ENCODE data around the gene RBSN.

The RBSN gene

DNA sequence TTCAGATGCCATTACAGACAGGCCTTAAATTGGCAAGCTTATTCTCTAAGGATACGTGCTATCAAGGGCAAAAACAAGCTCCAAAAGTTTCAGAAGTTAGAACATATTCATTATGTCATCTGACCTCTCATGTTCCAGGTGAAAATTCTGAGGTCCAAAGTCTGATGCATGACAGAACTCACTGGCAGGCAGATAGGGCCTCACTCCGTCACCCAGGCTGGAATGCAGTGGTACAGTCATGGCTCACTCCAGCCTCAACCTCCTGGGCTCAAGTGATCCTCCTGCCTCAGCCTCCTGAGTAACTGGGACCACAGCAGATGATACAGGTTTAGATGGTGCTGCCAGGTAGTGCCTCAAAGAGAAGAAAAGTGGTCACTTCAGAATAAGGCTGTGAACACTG, 49.4 kb downstream of the RBSN start:
- TF ChIP-seq, protein P1, sequence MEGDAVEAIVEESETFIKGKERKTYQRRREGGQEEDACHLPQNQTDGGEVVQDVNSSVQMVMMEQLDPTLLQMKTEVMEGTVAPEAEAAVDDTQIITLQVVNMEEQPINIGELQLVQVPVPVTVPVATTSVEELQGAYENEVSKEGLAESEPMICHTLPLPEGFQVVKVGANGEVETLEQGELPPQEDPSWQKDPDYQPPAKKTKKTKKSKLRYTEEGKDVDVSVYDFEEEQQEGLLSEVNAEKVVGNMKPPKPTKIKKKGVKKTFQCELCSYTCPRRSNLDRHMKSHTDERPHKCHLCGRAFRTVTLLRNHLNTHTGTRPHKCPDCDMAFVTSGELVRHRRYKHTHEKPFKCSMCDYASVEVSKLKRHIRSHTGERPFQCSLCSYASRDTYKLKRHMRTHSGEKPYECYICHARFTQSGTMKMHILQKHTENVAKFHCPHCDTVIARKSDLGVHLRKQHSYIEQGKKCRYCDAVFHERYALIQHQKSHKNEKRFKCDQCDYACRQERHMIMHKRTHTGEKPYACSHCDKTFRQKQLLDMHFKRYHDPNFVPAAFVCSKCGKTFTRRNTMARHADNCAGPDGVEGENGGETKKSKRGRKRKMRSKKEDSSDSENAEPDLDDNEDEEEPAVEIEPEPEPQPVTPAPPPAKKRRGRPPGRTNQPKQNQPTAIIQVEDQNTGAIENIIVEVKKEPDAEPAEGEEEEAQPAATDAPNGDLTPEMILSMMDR (conservative IDR thresholded peaks at IDR 0.05), result no peak
- no peak for TF ChIP-seq ZFX (IDR thresholded peaks at IDR 0.05)
- no peak overlapping the region for H3K27ac ChIP-seq

DNA sequence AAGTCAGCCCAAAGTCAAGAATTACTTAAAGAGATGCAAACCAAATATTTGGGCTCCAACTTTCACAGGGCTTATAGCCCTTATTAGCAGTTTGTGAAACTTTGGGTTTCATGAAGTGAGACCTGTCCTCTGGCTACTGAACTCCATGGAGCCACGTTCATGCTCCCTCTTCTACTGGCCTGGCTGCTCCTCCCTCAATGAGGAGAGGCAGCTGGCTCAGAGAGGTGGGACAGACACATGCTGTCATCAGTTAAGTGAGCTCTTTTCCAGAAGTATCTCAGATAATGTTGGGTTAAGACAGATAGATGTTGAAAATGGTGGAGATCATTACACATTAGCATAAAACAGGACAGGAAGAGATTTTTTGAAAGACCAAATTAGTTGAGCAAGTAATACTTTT, 53.3 kb downstream of the RBSN start:
- no peak overlapping the region for H3K27ac ChIP-seq
- no peak for TF ChIP-seq ZFX (IDR thresholded peaks at IDR 0.05)
- TF ChIP-seq, protein P1 (conservative IDR thresholded peaks at IDR 0.05), result no peak

DNA sequence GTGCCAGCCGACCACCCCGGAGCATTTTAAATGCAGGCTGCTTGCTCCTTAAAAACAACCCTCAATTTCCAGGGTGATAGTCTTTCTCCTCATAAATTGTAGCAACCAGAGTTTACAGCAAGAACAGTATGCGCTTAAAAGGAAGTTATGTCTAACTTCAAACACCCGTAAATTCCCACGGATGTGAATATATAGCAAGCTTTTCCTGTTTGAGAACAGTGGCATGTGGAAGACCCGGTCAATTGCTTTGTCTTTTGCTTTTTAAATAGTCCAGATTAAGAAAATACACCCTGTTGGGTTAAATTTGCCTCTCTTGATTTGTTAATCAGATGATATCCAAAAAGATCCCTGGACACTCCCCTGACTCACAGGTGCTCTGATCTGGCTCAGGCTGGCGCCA, 54.6 kb downstream of the RBSN start:
- TF ChIP-seq ZFX (IDR thresholded peaks at IDR 0.05), result no peak
- TF ChIP-seq, protein P1 (conservative IDR thresholded peaks at IDR 0.05), result no peak
- H3K27ac ChIP-seq, result no peak overlapping the region

DNA sequence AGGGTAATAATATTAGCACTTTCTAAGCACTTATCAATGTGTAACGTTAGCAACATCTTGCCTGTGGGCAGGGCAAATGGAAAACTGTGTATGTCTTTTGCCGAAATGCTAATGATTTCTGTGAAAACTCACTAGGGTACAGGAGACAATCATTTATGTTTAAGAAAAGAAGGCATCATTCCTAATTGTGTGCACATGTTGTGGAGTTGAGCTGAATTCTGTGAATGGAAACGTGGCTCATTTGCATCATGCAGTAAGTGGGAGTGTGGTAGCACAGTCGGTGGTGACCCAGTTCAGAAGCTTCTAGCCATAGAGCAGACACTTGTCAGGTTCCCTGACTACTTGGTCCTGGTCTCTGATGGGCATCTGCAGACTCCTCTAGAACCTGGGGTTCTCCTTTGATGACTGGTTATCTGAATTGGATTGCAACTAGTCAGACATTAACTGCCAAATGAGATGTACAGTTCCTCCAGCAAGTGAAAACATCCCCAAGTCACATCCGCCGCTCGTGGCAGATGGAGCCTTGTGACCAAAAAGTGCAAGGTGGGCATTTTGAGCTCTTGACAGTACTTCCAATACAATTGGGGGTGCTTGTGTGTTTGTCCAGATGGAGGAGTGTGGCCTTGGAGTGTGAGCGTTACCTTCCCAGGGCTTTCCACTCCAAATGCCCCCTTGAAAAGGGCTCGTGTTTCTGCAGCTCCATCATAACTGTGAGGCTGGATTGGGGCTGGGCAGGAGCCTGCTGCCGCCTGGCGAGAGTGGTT, 55.4 kb downstream of the RBSN start:
- no peak for TF ChIP-seq ZFX (IDR thresholded peaks at IDR 0.05)
- TF ChIP-seq, protein P1 (conservative IDR thresholded peaks at IDR 0.05), result no peak
- no peak overlapping the region for H3K27ac ChIP-seq

DNA sequence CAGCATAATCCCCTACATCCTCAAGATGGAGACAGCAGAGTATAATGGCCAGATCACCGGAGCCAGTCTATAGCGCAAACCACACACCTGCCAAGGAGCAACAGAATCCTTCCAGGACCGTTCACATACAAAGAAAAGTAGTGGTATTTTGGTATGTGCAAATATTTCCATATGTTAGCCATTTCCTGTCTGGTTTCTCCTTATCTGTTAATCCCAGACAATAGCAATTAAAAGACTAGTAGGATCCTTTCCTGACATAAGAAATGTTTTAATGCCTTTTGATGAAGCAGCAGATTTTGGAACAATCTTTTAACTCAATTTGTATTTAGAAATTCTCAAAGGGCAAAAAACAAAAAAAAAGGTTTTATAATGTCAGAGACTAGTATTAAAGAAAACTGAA, 56.0 kb downstream of the RBSN start:
- TF ChIP-seq, protein P1 (conservative IDR thresholded peaks at IDR 0.05), result no peak
- TF ChIP-seq ZFX (IDR thresholded peaks at IDR 0.05), result no peak
- H3K27ac ChIP-seq, result no peak overlapping the region

DNA sequence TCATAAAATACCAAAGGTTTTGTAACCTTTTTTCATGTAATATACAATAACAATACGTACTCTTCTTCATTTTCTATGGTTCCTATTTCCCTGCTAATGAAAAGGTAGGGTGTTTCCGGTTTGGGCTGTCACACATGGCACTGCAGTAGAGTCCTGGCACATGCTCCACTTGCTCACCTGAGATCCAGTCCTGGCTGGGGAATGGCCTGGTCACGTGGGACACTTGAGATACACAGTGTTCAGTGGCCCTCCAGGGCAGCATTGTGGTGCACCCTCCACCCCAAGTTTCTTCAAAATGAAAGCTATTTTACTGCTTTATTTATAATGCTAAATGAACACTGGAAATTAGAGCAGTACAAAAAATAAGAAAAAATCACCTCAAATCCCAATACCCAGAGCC, 57.0 kb downstream of the RBSN start:
- no peak overlapping the region for H3K27ac ChIP-seq
- TF ChIP-seq ZFX (IDR thresholded peaks at IDR 0.05), result no peak
- TF ChIP-seq, protein P1 (conservative IDR thresholded peaks at IDR 0.05), result no peak

DNA sequence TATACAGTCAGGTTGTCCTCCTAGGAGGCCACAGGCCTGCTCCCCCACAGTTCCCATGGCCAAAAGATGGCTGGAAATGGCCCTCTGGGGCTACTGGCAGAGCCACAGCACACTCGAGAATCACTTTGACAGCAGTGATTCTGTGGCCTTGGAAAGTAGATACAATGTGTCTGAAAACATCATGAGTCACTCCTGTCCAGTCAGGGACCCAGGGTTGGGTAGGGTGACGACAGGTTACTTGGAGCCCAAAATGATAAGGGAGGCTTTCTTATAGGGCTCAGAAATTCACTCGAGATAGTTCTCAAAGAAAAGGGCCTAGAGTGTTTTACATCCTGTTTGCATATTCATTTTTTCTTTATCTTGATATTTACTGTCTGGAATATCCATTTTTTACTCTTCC, 58.1 kb downstream of the RBSN start:
- no peak overlapping the region for H3K27ac ChIP-seq
- TF ChIP-seq, protein P1 (conservative IDR thresholded peaks at IDR 0.05), result no peak
- TF ChIP-seq ZFX (IDR thresholded peaks at IDR 0.05), result no peak
